CD4-positive, alpha-beta T cell treated with Interleukin-17A for 4 hours (primary cell): ENCODE data around the gene MAPKAPK5.
"Not testable (repeated sequence)": the region's sequence is repeated elsewhere in the genome, so short reads cannot be mapped to it uniquely, and the experiment has no call there.

ENCODE experiments used
- DNase-seq: peaks from one replicate; pipeline ENCODE4 v3.0.0-alpha.2; 2020; ENCODE audit warnings: mixed read lengths

The MAPKAPK5 gene

GRCh38 chr12:111828338-111828979 lies 13.6 kb upstream of the MAPKAPK5 start:
- DNase-seq, result no peak

DNA sequence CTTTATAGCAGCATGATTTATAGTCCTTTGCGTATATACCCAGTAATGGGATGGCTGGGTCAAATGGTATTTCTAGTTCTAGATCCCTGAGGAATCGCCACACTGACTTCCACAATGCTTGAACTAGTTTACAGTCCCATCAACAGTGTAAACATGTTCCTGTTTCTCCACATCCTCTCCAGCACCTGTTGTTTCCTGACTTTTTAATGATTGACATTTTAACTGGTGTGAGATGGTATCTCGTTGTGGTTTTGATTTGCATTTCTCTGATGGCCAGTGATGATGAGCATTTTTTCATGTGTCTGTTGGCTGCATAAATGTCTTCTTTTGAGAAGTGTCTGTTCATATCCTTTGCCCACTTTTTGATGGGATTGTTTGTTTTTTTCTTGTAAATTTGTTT lies 12.4 kb upstream of the MAPKAPK5 start:
- DNase-seq, result not testable (repeated sequence)

DNA sequence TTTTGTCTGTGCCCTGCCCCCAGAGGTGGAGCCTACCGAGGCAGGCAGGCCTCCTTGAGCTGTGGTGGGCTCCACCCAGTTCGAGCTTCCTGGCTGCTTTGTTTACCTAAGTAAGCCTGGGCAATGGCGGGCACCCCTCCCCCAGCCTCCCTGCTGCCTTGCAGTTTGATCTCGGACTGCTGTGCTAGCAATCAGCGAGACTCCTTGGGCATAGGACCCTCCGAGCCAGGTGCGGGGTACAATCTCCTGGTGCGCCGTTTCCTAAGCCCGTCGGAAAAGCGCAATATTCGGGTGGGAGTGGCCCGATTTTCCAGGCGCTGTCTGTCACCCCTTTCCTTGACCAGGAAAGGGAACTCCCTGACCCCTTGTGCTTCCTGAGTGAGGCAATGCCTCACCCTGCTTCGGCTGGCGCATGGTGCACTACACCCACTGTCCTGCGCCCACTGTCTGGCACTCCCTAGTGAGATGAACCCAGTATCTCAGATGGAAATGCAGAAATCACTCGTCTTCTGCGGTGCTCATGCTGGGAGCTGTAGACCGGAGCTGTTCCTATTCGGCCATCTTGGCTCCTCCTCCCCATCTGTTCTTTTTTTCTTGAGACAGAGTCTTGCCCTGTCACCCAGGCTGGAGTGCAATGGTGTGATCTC lies 7.2 kb upstream of the MAPKAPK5 start:
- not testable (repeated sequence) for DNase-seq

- DNase-seq, result not testable (repeated sequence)
Observed at GRCh38 chr12:111835531-111836181, 6.4 kb upstream of the MAPKAPK5 start.

- DNase-seq, result no peak
Observed at GRCh38 chr12:111838353-111838752, 3.7 kb upstream of the MAPKAPK5 start.

DNA sequence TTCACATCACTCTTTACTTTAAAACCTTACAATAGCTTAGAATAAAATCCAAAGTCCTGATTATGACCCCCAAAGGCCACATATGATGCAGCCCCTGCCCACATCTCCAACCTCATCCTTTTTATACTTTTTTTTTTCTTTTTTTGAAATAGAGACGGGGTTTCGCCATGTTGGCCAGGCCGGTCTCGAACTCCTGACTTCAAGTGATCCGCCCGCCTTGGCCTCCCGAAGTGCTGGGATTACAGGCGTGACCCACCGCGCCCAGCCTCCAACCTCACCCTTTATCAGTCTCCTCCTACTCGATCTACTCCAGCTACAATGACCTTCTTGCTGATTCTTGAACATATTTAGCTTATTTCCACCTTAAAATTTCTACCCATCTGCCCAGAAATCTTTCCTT lies 1.2 kb upstream of the MAPKAPK5 start:
- DNase-seq, result no peak

- DNase-seq, result no peak
Observed at GRCh38 chr12:111841236-111841749, 735 bp upstream of the MAPKAPK5 start.

- DNase-seq, result no peak
Observed at GRCh38 chr12:111842556-111843396, 748 bp downstream of the MAPKAPK5 start.

- DNase-seq, result no peak
Observed at GRCh38 chr12:111846016-111846415, 4.0 kb downstream of the MAPKAPK5 start.

DNA sequence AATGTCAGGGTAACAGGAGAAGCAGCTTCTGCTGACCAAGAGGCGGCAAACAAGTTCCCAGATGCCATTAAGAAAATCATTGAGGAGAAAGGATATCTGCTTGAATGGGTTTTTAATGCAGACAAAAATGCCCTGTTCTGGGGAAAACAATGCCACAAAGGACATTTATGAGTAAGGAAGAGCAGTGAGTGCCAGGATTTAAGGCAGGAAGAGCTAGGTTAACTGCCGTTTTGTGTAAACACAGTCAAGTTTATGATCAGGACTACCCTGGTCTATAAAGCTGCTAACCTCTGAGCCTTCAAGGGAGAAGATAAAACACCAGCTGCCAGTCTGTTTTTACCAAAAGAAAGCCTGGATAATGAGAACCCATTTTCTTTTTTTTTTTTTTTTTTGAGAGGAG lies 8.5 kb downstream of the MAPKAPK5 start:
- DNase-seq, result no peak

GRCh38 chr12:111858186-111858585 lies 16.2 kb downstream of the MAPKAPK5 start:
- no peak for DNase-seq

DNA sequence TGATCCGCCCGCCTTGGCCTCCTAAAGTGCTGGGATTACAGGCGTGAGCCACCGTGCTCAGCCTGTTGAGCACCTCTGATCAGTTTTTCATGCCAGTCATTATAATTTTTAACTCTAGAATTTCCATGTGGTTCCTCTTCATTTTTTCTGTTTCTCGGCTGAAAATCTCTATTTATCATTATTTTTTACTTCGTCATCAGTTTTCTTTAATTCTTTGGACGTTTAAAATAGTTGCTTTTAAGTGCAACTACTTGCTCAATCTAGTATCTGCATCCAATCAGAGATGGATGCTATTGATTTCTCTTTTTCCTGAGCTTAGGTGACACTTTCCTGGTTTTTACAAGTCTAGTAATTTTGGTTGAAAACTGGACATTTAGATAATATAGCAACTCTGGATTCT lies 16.8 kb downstream of the MAPKAPK5 start:
- no peak for DNase-seq

GRCh38 chr12:111864913-111865312 lies 22.9 kb downstream of the MAPKAPK5 start:
- DNase-seq, result no peak

DNA sequence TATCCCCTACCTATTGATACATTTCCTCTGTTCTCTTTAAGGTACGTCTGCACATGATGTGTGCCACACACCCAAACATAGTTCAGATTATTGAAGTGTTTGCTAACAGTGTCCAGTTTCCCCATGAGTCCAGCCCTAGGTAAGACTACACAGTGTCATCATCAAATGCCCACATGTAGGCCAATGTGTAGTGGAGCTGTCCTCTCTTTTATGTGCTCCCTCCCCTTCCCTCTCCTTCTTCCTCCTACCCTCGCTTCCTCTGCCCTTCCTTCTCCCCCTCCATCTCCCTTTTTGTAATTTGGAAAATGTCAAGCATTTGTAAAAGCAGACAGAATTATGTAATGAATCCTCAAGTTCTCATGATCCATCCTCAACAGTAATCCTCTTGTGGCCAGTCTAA lies 25.5 kb downstream of the MAPKAPK5 start:
- no peak for DNase-seq

GRCh38 chr12:111868676-111869588 lies 26.9 kb downstream of the MAPKAPK5 start:
- DNase-seq, result no peak

- no peak for DNase-seq
Observed at GRCh38 chr12:111869671-111870070, 27.6 kb downstream of the MAPKAPK5 start.

DNA sequence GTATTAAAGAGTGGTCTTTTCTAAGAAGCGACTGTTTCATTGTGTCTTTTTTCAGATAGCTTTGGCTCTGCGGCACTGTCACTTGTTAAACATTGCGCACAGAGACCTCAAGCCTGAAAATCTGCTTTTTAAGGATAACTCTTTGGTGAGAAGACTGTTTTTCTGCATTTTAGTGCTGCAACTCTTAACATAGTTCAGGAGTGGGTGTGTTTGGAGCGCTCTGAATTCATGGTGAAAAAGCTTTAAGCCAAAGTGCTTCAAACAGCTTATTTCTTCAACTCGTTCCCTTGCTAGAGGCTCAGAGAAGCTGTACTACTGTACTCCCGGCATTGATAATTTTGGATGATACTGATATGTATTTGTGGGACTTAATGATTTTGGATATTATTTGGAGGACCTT lies 28.2 kb downstream of the MAPKAPK5 start:
- DNase-seq, result no peak

DNA sequence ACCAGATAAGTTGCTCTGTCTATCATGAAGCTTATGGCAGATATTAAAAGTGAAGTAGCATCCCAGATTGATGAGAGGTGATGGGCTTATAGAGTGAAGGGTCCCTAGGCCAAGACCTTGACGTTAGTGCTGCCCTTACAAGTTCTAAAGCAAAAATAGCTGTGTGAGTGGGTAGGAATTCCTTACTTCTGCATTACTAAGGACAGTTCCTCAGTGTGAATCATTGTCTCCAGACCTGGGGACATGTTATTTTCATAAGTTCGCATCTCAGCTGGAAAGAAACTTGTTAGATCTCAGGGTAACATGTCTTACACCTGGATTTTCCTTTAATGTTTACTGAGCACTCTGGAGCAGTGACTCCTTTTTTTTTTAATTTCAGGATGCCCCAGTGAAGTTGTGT lies 28.7 kb downstream of the MAPKAPK5 start:
- DNase-seq, result no peak

DNA sequence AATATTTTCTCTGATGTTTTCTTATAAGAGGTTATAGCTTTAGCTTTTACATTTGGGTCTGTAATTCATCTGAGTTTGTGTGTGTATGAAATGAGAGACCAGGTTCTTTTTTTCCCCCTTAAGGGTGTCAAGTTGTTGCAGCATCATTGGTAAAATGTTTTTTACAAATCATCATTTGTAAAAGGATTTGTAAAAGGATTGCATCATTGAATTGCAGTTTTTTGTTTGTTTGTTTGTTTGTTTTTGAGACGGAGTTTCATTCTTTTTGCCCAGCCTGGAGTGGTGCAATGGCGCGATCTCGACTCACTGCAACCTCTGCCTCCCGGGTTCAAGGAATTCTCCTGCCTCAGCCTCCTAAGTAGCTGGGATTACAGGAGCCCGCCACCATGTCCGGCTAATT lies 31.1 kb downstream of the MAPKAPK5 start:
- DNase-seq, result no peak

DNA sequence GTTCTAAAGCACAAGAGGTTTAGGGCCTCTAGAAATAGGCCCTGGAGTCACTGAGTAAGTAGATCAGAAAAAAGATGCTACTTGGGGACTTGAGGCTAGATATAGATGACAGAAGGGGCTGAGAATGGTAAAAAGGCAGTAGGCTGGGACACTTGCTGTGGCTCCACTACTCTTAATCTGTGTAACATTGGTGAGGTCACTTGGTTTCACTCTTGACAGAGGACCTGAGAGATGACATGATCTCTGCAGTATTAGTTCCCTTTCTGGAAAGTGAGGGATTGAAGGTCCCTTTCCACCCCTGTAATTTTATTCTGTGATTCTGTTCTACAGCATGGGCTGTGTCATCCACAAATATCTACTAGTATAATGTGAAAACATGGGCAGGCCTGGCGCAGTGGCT lies 39.7 kb downstream of the MAPKAPK5 start:
- DNase-seq, result no peak

- no peak for DNase-seq
Observed at GRCh38 chr12:111886662-111887545, 44.9 kb downstream of the MAPKAPK5 start.
